PFSK-1 (cell line): ENCODE measurements around the gene OGA.

Experiments used
- POLR2AphosphoS5 ChIP-seq: IDR thresholded peaks from 2 replicates; pipeline ENCODE4 v1.6.1; 2012; ENCODE audit warnings: low read depth, mild to moderate bottlenecking, control low read depth, low read length, moderate library complexity
- REST ChIP-seq, 2 experiments: IDR thresholded peaks; 2 replicates each; pipeline versions ENCODE4 v1.6.1 to v1.8.0; 2011 to 2012; ENCODE audit warnings: low read depth in 2 of 2, low read length in 2 of 2, control low read depth in 1 of 2, inconsistent platforms in 1 of 2, mild to moderate bottlenecking in 1 of 2, moderate library complexity in 1 of 2; ENCODE audit not compliant: insufficient read depth in 1 of 2
- SIN3A ChIP-seq: IDR thresholded peaks from 2 replicates; pipeline ENCODE4 v1.6.1; 2012; ENCODE audit warnings: mild to moderate bottlenecking, low read length, moderate library complexity, borderline replicate concordance; ENCODE audit not compliant: insufficient read depth

- no peak for TF ChIP-seq SIN3A
- TF ChIP-seq REST (IDR thresholded peaks at IDR 0.05; ENCODE audit: insufficient read depth in 1 of 2, low read depth in 2 of 2, low read length in 2 of 2) = no peak
- TF ChIP-seq POLR2AphosphoS5 = no peak
These were observed 46.0 kb downstream of the OGA start for GRCh38 chr10:101772017-101772894.
